Keratinocyte (primary cell): ENCODE results near the gene BMS1. TPM values are rescaled to one million over a fixed set of nuclear protein-coding genes. Genes with fewer than 3 reads are reported as not detected.
"Not testable (repeated sequence)": the region's sequence is repeated elsewhere in the genome, so short reads cannot be mapped to it uniquely, and the experiment has no call there.

Experiments
- DNase-seq: peaks from one replicate; pipeline ENCODE4 v3.0.0-alpha.2; 2011; ENCODE audit warnings: low read depth, missing footprints, low spot score
- FAIRE-seq: peaks from 2 replicates; lab custom pipeline; 2011; peaks lifted over from hg19 to GRCh38; lab: Jason Lieb, UNC
- H2AFZ ChIP-seq: 2 replicates; pipeline ENCODE4 v1.6.0; 2012; ENCODE audit warnings: low read length, control low read depth, inconsistent platforms; ENCODE audit not compliant: control insufficient read depth
- H3K27ac ChIP-seq: 2 replicates; pipeline ENCODE4 v1.5.1; 2011; ENCODE audit warnings: low read length; ENCODE audit not compliant: control insufficient read depth, insufficient read depth
- H3K27me3 ChIP-seq: 3 replicates; pipeline ENCODE4 v1.6.0; 2011; ENCODE audit warnings: low read length; ENCODE audit not compliant: control insufficient read depth, insufficient read depth; ENCODE audit errors: extremely low read depth
- H3K36me3 ChIP-seq, 2 experiments: 2 replicates in 1 of 2; 3 replicates in 1 of 2; pipeline ENCODE4 v1.5.1; 2011; ENCODE audit warnings: low read length in 2 of 2, mild to moderate bottlenecking in 1 of 2; ENCODE audit not compliant: control insufficient read depth in 2 of 2, insufficient read depth in 2 of 2; ENCODE audit errors: extremely low read depth in 1 of 2
- H3K4me1 ChIP-seq: 3 replicates; pipeline ENCODE4 v1.5.1; 2011; ENCODE audit warnings: low read length; ENCODE audit not compliant: control insufficient read depth, insufficient read depth; ENCODE audit errors: extremely low read depth
- H3K4me2 ChIP-seq: 3 replicates; pipeline ENCODE4 v1.6.0; 2011; ENCODE audit warnings: low read depth, low read length; ENCODE audit not compliant: control insufficient read depth, insufficient read depth; ENCODE audit errors: extremely low read depth
- H3K4me3 ChIP-seq, 3 experiments: fragments of 200-600 bp in 1 of 3; sonication (generic) in 1 of 3; 2 replicates in 2 of 3; 3 replicates in 1 of 3; pipeline ENCODE4 v1.5.1; 2011 to 2016; ENCODE audit warnings: low read length in 3 of 3, mild to moderate bottlenecking in 3 of 3, control low read depth in 2 of 3, inconsistent platforms in 1 of 3, low read depth in 1 of 3, mixed read lengths in 1 of 3, mixed run types in 1 of 3, moderate library complexity in 1 of 3; ENCODE audit not compliant: control insufficient read depth in 2 of 3, insufficient read depth in 2 of 3; ENCODE audit errors: extremely low read depth in 1 of 3
- H3K79me2 ChIP-seq: 2 replicates; pipeline ENCODE4 v1.6.0; 2012; ENCODE audit warnings: low read length; ENCODE audit not compliant: control insufficient read depth, insufficient read depth
- H3K9ac ChIP-seq: 3 replicates; pipeline ENCODE4 v1.6.0; 2011; ENCODE audit warnings: low read length; ENCODE audit not compliant: control insufficient read depth, insufficient read depth; ENCODE audit errors: extremely low read depth
- H3K9me1 ChIP-seq: 3 replicates; pipeline ENCODE4 v1.6.0; 2011; ENCODE audit warnings: low read length; ENCODE audit not compliant: control insufficient read depth, insufficient read depth; ENCODE audit errors: extremely low read depth
- H3K9me3 ChIP-seq: 2 replicates; pipeline ENCODE4 v1.5.1; 2012; ENCODE audit warnings: low read depth, low read length; ENCODE audit not compliant: control insufficient read depth
- H4K20me1 ChIP-seq: 3 replicates; pipeline ENCODE4 v1.6.0; 2011; ENCODE audit warnings: low read length; ENCODE audit not compliant: control insufficient read depth, insufficient read depth; ENCODE audit errors: extremely low read depth
- CTCF ChIP-seq, 3 experiments: IDR thresholded peaks in 1 of 3; conservative IDR thresholded peaks in 1 of 3; optimal IDR thresholded peaks in 1 of 3; 2 replicates in 2 of 3; 3 replicates in 1 of 3; pipeline versions ENCODE3 to v1.5.1; 2011; ENCODE audit warnings: low read length in 3 of 3, mild to moderate bottlenecking in 3 of 3, moderate library complexity in 2 of 3, control low read depth in 1 of 3, inconsistent platforms in 1 of 3; ENCODE audit not compliant: insufficient read depth in 2 of 3; ENCODE audit errors: extremely low read depth in 1 of 3
- EZH2 ChIP-seq: IDR thresholded peaks from one replicate; pipeline ENCODE4 v1.6.1; 2012; ENCODE audit warnings: inconsistent platforms, mild to moderate bottlenecking, low read length, moderate library complexity
- dilution Hi-C: fragments of 300-500 bp; cut with MboI; formaldehyde crosslinking; loops from one replicate; pipeline ENCODE4 v1.7.0; 2020; ENCODE audit warnings: low sequenced_read_pairs; ENCODE audit not compliant: extremely low pct_ligation_motif_present
- polyA plus RNA-seq, 5 experiments: library from polyadenylated mRNA; depleted of rRNA in 3 of 5; stranded (reverse) in 3 of 5; stranded (forward) in 1 of 5; unstranded in 1 of 5; fragments of >200 nt; gene quantifications; 1 replicate in 1 of 5; 2 replicates in 3 of 5; 3 replicates in 1 of 5; pipeline versions ENCODE4 v1.2.1 to v1.2.3, GENCODE V29; 2011 to 2012; ENCODE audit warnings: missing spikeins in 2 of 5, low read depth in 1 of 5, low replicate concordance in 1 of 5

Gene BMS1
- polyA plus RNA-seq, 1 donor (not counting 4 experiments of a cell fraction or from before 2014, with no cell fraction given), result 11.4 TPM

- H3K36me3 ChIP-seq, result no peaks in the 10 kb centered on the region
- H2AFZ ChIP-seq, result no peak overlapping the region
- no peaks in the 10 kb centered on the region for H3K27me3 ChIP-seq
- H3K79me2 ChIP-seq, result no peaks in the 10 kb centered on the region
- H3K9me3 ChIP-seq, result no peaks in the 10 kb centered on the region
- FAIRE-seq, result no peak
- no peak overlapping the region for H3K4me3 ChIP-seq
- TF ChIP-seq CTCF (optimal IDR thresholded peaks at IDR 0.05 in 1 of 3, IDR thresholded peaks at IDR 0.05 in 1 of 3, conservative IDR thresholded peaks at IDR 0.05 in 1 of 3; ENCODE audit: extremely low read depth in 1 of 3, insufficient read depth in 2 of 3, low read length in 3 of 3) (no peak), EZH2 (no peak)
- peaks cover 11% of the 10 kb centered on the region for H3K4me1 ChIP-seq
- H3K27ac ChIP-seq, result no peak overlapping the region
- H3K9ac ChIP-seq, result no peak overlapping the region
- no peaks in the 10 kb centered on the region for H3K9me1 ChIP-seq
- no peaks in the 10 kb centered on the region for H4K20me1 ChIP-seq
- no peak for DNase-seq
- no peak overlapping the region for H3K4me2 ChIP-seq
- dilution Hi-C loops, result no loop called here
These were observed 85.9 kb downstream of the BMS1 start for GRCh38 chr10:42868530-42868929.

- H3K4me1 ChIP-seq, result peaks cover 6% of the 10 kb centered on the region
- FAIRE-seq, result no peak
- H3K27ac ChIP-seq, result no peak overlapping the region
- H3K9ac ChIP-seq, result no peak overlapping the region
- no peaks in the 10 kb centered on the region for H3K9me3 ChIP-seq
- no peaks in the 10 kb centered on the region for H3K36me3 ChIP-seq
- dilution Hi-C loops, result no loop called here
- no peaks in the 10 kb centered on the region for H3K27me3 ChIP-seq
- no peak for TF ChIP-seq EZH2
- no peak for TF ChIP-seq CTCF (optimal IDR thresholded peaks at IDR 0.05 in 1 of 3, IDR thresholded peaks at IDR 0.05 in 1 of 3, conservative IDR thresholded peaks at IDR 0.05 in 1 of 3; ENCODE audit: extremely low read depth in 1 of 3, insufficient read depth in 2 of 3, low read length in 3 of 3)
- H3K4me2 ChIP-seq, result no peak overlapping the region
- no peak for DNase-seq
- H4K20me1 ChIP-seq, result no peaks in the 10 kb centered on the region
- H3K9me1 ChIP-seq, result no peaks in the 10 kb centered on the region
- no peak overlapping the region for H3K4me3 ChIP-seq
- no peak overlapping the region for H2AFZ ChIP-seq
- H3K79me2 ChIP-seq, result no peaks in the 10 kb centered on the region
These were observed 87.4 kb downstream of the BMS1 start for GRCh38 chr10:42869977-42870350.

GRCh38 chr10:42871138-42871641 is 88.6 kb downstream of the BMS1 start:
- H2AFZ ChIP-seq, H4K20me1 ChIP-seq, H3K36me3 ChIP-seq, FAIRE-seq, H3K9ac ChIP-seq, H3K4me1 ChIP-seq, H3K4me3 ChIP-seq, H3K27ac ChIP-seq, DNase-seq, H3K9me1 ChIP-seq, H3K79me2 ChIP-seq, H3K9me3 ChIP-seq, H3K27me3 ChIP-seq, H3K4me2 ChIP-seq, dilution Hi-C loops: not testable (repeated sequence)
